ENCODE results near the gene BNC2.

Gene BNC2

DNA sequence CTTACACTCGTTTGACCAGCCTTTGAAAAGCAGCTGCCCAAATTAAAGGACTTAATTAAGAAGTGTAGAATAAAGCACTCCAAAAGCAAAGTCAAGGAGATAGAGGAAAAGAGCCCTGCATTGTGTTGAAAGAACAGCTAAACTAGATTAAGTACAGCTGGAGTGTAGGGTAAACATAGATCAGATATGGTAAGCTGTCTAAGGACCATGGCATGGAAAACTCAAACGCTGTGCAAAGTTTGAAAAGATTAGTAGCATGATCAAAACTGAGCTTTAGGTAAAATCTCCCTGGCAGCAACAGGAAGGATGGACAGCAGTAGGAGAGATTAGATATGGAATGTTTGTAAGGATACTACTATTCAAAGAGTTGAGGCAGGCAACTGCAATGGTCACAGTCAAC lies 55.4 kb downstream of the BNC2 start:
- H3F3A ChIP-seq (ENCODE audit: low read depth) = no peaks in the 10 kb centered on the region
- H3K4me3 ChIP-seq (ENCODE audit: low read length, poor library complexity, severe bottlenecking) = no peak overlapping the region
- no peaks in the 10 kb centered on the region for H3K36me3 ChIP-seq (ENCODE audit: insufficient read depth, low read length)
- no peak overlapping the region for H3K4me2 ChIP-seq (ENCODE audit: low read depth, low read length, poor library complexity, severe bottlenecking)
- no peaks in the 10 kb centered on the region for H3K79me2 ChIP-seq (ENCODE audit: insufficient read depth, low read length)
- H4K20me1 ChIP-seq (ENCODE audit: insufficient read depth, low read length, poor library complexity, severe bottlenecking) = no peaks in the 10 kb centered on the region
- H3K9me2 ChIP-seq (replicated peaks; ENCODE audit: low read depth, low read length) = no peaks in the 10 kb centered on the region
- H3K27me3 ChIP-seq (ENCODE audit: insufficient read depth, low read length, poor library complexity, severe bottlenecking) = no peaks in the 10 kb centered on the region
- no peak overlapping the region for H3K9ac ChIP-seq (ENCODE audit: low read depth, low read length, poor library complexity, severe bottlenecking)
- no peak overlapping the region for H2AFZ ChIP-seq (ENCODE audit: low read length)
- no peaks in the 10 kb centered on the region for H3K9me3 ChIP-seq (ENCODE audit: insufficient read depth, low read depth, low read length)
- no peaks in the 10 kb centered on the region for H3K4me1 ChIP-seq (ENCODE audit: insufficient read depth, low read length, poor library complexity, severe bottlenecking)
- TF ChIP-seq, protein P1, sequence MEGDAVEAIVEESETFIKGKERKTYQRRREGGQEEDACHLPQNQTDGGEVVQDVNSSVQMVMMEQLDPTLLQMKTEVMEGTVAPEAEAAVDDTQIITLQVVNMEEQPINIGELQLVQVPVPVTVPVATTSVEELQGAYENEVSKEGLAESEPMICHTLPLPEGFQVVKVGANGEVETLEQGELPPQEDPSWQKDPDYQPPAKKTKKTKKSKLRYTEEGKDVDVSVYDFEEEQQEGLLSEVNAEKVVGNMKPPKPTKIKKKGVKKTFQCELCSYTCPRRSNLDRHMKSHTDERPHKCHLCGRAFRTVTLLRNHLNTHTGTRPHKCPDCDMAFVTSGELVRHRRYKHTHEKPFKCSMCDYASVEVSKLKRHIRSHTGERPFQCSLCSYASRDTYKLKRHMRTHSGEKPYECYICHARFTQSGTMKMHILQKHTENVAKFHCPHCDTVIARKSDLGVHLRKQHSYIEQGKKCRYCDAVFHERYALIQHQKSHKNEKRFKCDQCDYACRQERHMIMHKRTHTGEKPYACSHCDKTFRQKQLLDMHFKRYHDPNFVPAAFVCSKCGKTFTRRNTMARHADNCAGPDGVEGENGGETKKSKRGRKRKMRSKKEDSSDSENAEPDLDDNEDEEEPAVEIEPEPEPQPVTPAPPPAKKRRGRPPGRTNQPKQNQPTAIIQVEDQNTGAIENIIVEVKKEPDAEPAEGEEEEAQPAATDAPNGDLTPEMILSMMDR (conservative IDR thresholded peaks at IDR 0.05; ENCODE audit: low read length) = no peak
- no peak for TF ChIP-seq EZH2phosphoT487 (IDR thresholded peaks at IDR 0.05; ENCODE audit: borderline replicate concordance)

DNA sequence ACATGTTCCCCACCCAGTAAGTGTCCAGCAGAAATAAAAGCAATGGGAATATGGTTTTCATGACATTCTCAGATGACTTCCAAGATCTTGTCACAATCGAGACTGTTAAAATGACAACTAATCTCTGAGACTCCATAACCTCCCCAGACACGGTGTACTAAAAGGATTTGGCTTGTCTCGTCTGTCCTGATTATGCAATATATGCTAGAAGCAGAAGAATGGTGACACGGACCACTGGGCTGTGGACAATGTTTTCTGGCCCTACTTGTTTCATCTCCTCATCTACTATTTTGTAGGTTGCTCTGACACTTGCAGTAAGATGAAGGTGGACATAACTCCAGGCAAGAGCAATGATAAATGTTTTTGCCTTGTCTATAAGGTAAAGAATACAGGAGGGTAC lies 56.6 kb downstream of the BNC2 start:
- Histone ChIP-seq H3K36me3 (ENCODE audit: insufficient read depth, low read length) (no peaks in the 10 kb centered on the region), H4K20me1 (ENCODE audit: insufficient read depth, low read length, poor library complexity, severe bottlenecking) (no peaks in the 10 kb centered on the region), H3K9me2 (replicated peaks; ENCODE audit: low read depth, low read length) (no peaks in the 10 kb centered on the region), H3K27me3 (ENCODE audit: insufficient read depth, low read length, poor library complexity, severe bottlenecking) (no peaks in the 10 kb centered on the region), H3K9ac (ENCODE audit: low read depth, low read length, poor library complexity, severe bottlenecking) (no peak overlapping the region), H3K4me3 (ENCODE audit: low read length, poor library complexity, severe bottlenecking) (no peak overlapping the region), H3K4me2 (ENCODE audit: low read depth, low read length, poor library complexity, severe bottlenecking) (no peak overlapping the region), H3K9me3 (ENCODE audit: insufficient read depth, low read depth, low read length) (no peaks in the 10 kb centered on the region), H2AFZ (ENCODE audit: low read length) (no peak overlapping the region), H3K4me1 (ENCODE audit: insufficient read depth, low read length, poor library complexity, severe bottlenecking) (peaks cover 1% of the 10 kb centered on the region), H3F3A (ENCODE audit: low read depth) (no peaks in the 10 kb centered on the region), H3K79me2 (ENCODE audit: insufficient read depth, low read length) (no peaks in the 10 kb centered on the region)
- no peak for TF ChIP-seq EZH2phosphoT487 (IDR thresholded peaks at IDR 0.05; ENCODE audit: borderline replicate concordance)
- TF ChIP-seq, protein P1 (conservative IDR thresholded peaks at IDR 0.05; ENCODE audit: low read length) = no peak

DNA sequence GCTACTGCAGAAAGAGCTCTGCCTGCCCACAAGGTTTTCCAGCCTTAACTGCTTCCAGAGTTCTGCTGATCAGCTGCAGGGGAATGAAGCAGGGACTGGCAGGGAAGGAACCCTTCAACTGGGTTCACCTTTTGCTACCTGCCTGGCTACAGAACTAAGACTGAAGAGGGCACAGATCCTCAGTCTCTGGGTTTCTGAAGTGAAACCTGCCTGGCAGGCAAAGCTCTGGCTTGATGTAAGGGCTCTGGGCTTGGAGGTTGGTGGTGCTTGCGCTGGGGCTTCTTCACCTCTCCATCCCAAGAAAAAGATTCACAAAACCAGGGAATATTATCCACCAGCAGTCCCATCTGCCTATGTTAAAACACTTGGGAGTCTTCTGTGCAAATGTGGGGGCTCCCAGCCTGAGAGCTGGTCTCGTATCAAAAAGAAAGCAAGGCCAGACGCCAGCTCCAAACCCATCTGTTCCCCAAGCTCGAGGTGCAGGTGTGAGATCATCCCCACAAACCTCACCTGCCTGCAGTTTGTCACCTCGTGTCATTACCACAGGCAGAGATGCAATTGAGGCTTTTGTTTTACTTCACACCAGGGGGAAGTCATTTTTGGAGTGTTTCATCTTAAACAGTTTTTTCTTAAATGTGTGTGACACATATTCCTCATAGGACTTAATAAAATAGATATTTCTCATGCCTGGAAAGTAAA lies 58.3 kb downstream of the BNC2 start:
- no peaks in the 10 kb centered on the region for H3K79me2 ChIP-seq (ENCODE audit: insufficient read depth, low read length)
- no peaks in the 10 kb centered on the region for H3K27me3 ChIP-seq (ENCODE audit: insufficient read depth, low read length, poor library complexity, severe bottlenecking)
- no peaks in the 10 kb centered on the region for H3K36me3 ChIP-seq (ENCODE audit: insufficient read depth, low read length)
- H3K9me3 ChIP-seq (ENCODE audit: insufficient read depth, low read depth, low read length) = no peaks in the 10 kb centered on the region
- no peak overlapping the region for H3K4me2 ChIP-seq (ENCODE audit: low read depth, low read length, poor library complexity, severe bottlenecking)
- H3K4me1 ChIP-seq (ENCODE audit: insufficient read depth, low read length, poor library complexity, severe bottlenecking) = peaks cover 6% of the 10 kb centered on the region
- TF ChIP-seq EZH2phosphoT487 (IDR thresholded peaks at IDR 0.05; ENCODE audit: borderline replicate concordance) = no peak
- TF ChIP-seq, protein P1 (conservative IDR thresholded peaks at IDR 0.05; ENCODE audit: low read length) = no peak
- H4K20me1 ChIP-seq (ENCODE audit: insufficient read depth, low read length, poor library complexity, severe bottlenecking) = no peaks in the 10 kb centered on the region
- no peak overlapping the region; the same call in 1 of the 2 replicates for H2AFZ ChIP-seq (ENCODE audit: low read length)
- H3K4me3 ChIP-seq (ENCODE audit: low read length, poor library complexity, severe bottlenecking) = no peak overlapping the region
- no peak overlapping the region for H3K9ac ChIP-seq (ENCODE audit: low read depth, low read length, poor library complexity, severe bottlenecking)
- H3K9me2 ChIP-seq (replicated peaks; ENCODE audit: low read depth, low read length) = no peaks in the 10 kb centered on the region
- no peaks in the 10 kb centered on the region for H3F3A ChIP-seq (ENCODE audit: low read depth)

Measured in Loucy (cell line).